Measurements from ENCODE around the gene COL24A1.

- peak; percentile 14 for TF ChIP-seq CTCF (IDR thresholded peaks at IDR 0.05; ENCODE audit: low read depth, low read length, poor library complexity, severe bottlenecking)
- TF ChIP-seq EZH2phosphoT487 (IDR thresholded peaks at IDR 0.05; ENCODE audit: borderline replicate concordance, low read length): no peak
These were observed 10.0 kb downstream of the COL24A1 start for GRCh38 chr1:86146566-86146965.

Data from DOHH2 (cell line).